T-cell (primary cell): ENCODE measurements around the gene CUBN. TPM values are rescaled to one million over a fixed set of nuclear protein-coding genes. Genes with fewer than 3 reads are reported as not detected.
A peak's percentile ranks its signal among the peaks of the same experiment; 100 is the strongest.

Experiments
- ATAC-seq, 4 experiments: fragments of 200-7000 bp in 3 of 4; fragments of 150-1000 bp in 1 of 4; cut with Tn5 transposase; replicated peaks in 1 of 4; 1 replicate in 3 of 4; 2 replicates in 1 of 4; pipeline ENCODE4 v1.10.0; 2021; ENCODE audit warnings: moderate library complexity in 3 of 4, mild to moderate bottlenecking in 2 of 4, moderate number of reproducible peaks in 1 of 4
- CTCF ChIA-PET, 2 donors: fragments of 300-600 bp; sonication (Branson Sonifier 250); formaldehyde crosslinking; loops; one replicate each; lab custom pipeline; 2022; ENCODE audit warnings: antibody characterized with exemption in 2 of 2; lab: Charles Lee
- POLR2A ChIA-PET, 2 donors: fragments of 300-600 bp; sonication (Branson Sonifier 250); formaldehyde crosslinking; loops; one replicate each; lab custom pipeline; 2022; ENCODE audit warnings: antibody characterized with exemption in 2 of 2; lab: Charles Lee
- DNase-seq, 35 experiments: peaks; one replicate each; pipeline versions ENCODE4 v3.0.0 to v3.0.0-alpha.2; 2013 to 2023
- H3K27ac ChIP-seq: one replicate; pipeline ENCODE4 v1.5.1; 2013; ENCODE audit warnings: low read length
- H3K27me3 ChIP-seq, 2 experiments: replicated peaks in 1 of 2; 1 replicate in 1 of 2; 2 replicates in 1 of 2; pipeline versions ENCODE4 v1.6.1 to v1.7.0; 2013; ENCODE audit warnings: low read length in 1 of 2, mixed read lengths in 1 of 2; ENCODE audit not compliant: control insufficient read depth in 2 of 2, insufficient read depth in 2 of 2; ENCODE audit errors: extremely low read depth in 1 of 2
- H3K36me3 ChIP-seq, 2 donors: 1 replicate in 1 of 2; 2 replicates in 1 of 2; pipeline versions ENCODE4 v1.6.1 to v1.7.0; 2013; ENCODE audit warnings: low read length in 1 of 2; ENCODE audit not compliant: control insufficient read depth in 2 of 2, insufficient read depth in 1 of 2; ENCODE audit errors: extremely low read depth in 1 of 2
- H3K4me1 ChIP-seq, 2 experiments: 1 replicate in 1 of 2; 2 replicates in 1 of 2; pipeline versions ENCODE4 v1.6.1 to v1.7.0; 2013; ENCODE audit warnings: low read length in 2 of 2, mixed read lengths in 1 of 2; ENCODE audit not compliant: insufficient read depth in 2 of 2, control insufficient read depth in 1 of 2; ENCODE audit errors: extremely low read depth in 1 of 2
- H3K4me3 ChIP-seq, 2 donors: 1 replicate in 1 of 2; 2 replicates in 1 of 2; pipeline versions ENCODE4 v1.5.1 to v1.7.0; 2013; ENCODE audit warnings: mild to moderate bottlenecking in 2 of 2, low read length in 1 of 2, moderate library complexity in 1 of 2; ENCODE audit not compliant: control insufficient read depth in 1 of 2; ENCODE audit errors: extremely low read depth in 1 of 2
- H3K9me3 ChIP-seq: 2 replicates; pipeline ENCODE4 v1.7.0; 2013
- H3K27ac Mint-ChIP-seq, 2 donors: one replicate each; pipeline ENCODE4 v1.8.0; 2020 to 2021; ENCODE audit warnings: mild to moderate bottlenecking in 2 of 2, mixed read lengths in 2 of 2
- H3K27me3 Mint-ChIP-seq, 2 donors: one replicate each; pipeline ENCODE4 v1.8.0; 2021 to 2022; ENCODE audit warnings: mixed read lengths in 2 of 2
- H3K36me3 Mint-ChIP-seq: one replicate; pipeline ENCODE4 v1.8.0; 2021; ENCODE audit warnings: mixed read lengths
- H3K4me1 Mint-ChIP-seq, 3 donors: one replicate each; pipeline ENCODE4 v1.8.0; 2020 to 2022; ENCODE audit warnings: mixed read lengths in 3 of 3, mild to moderate bottlenecking in 1 of 3
- H3K4me3 Mint-ChIP-seq, 3 donors: one replicate each; pipeline ENCODE4 v1.8.0; 2020 to 2022; ENCODE audit warnings: mild to moderate bottlenecking in 3 of 3, mixed read lengths in 3 of 3, moderate library complexity in 3 of 3
- H3K9me3 Mint-ChIP-seq, 3 donors: one replicate each; pipeline ENCODE4 v1.8.0; 2020 to 2022; ENCODE audit warnings: mixed read lengths in 3 of 3
- WGBS: methylation state at CpG from one replicate; pipeline ENCODE4 v1.1.5; 2013; ENCODE audit warnings: missing lambda C conversion rate; ENCODE audit not compliant: insufficient coverage; 5-methylcytosine and 5-hydroxymethylcytosine counted together
- total RNA-seq, 35 experiments: library from RNA in 6 of 35; stranded (reverse) in 6 of 35; fragments of 120-200 nt in 1 of 35; gene quantifications; one replicate each; pipeline versions ENCODE4 v1.2.1 to v1.2.4 and lab custom pipeline; 2013 to 2026

Gene CUBN
- total RNA-seq, 5 donors from 2014 or later (not counting 1 experiment from before 2014, with no cell fraction given) = 6.3 to 11.4 (median 8.6) TPM

DNA sequence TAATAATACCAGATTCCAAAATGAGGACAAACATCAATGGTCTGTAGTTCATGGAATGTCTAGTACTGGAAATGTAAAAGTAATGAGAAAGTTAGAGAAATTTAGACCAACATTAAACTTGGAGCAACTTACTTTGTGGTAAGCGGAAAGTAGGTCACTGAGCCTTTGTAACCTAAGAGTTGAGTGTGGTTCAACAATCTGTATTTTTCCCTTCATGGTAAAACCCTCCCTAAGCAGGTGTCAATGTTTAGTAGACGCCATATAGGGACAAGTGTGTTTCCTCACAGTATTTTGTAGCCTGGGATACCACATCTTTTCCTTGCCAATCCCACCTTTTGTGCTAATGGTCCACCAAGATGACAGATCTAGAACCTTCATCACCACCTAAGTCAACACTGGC, 245.1 kb downstream of the CUBN start:
- Mint-ChIP-seq H3K27me3 (no peaks in the 10 kb centered on the region), H3K36me3 (peaks cover 32% of the 10 kb centered on the region), H3K4me3 (no peak overlapping the region), H3K27ac (no peak overlapping the region), H3K4me1 (peaks cover 0 to 2% (median 0%) of the 10 kb centered on the region in 3 donors), H3K9me3 (no peaks in the 10 kb centered on the region)
- POLR2A ChIA-PET = no interaction called here
- DNase-seq (peak in 1 of 35 experiments; percentile 7), ATAC-seq (no peak)
- no CpG with 5 or more reads among the region's 2 CpGs for WGBS
- no peaks in the 10 kb centered on the region for H3K36me3 ChIP-seq
- CTCF ChIA-PET = no interaction called here
- no peaks in the 10 kb centered on the region for H3K4me1 ChIP-seq
- no peak overlapping the region for H3K27ac ChIP-seq
- H3K27me3 ChIP-seq = no peaks in the 10 kb centered on the region
- H3K9me3 ChIP-seq = no peaks in the 10 kb centered on the region
- no peak overlapping the region for H3K4me3 ChIP-seq

DNA sequence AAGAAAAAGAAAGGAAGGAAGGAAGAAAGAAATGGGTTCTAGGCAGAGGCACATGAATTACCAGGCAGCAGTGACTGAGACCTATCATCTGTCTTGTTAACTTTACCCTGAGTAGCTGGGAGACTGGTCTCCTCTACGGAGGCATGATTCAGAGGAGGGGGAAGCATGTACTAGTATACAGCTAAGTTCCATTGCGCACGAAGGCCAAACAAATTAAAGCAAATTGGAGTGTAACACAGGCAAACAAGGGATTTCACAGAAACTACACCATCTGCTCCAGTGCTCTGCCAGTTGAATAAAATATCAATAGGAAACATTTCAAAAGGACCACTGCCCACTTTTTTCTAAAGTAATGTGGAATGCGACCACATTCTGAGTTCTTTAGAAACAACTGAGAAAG, 246.5 kb downstream of the CUBN start:
- no peaks in the 10 kb centered on the region for H3K4me1 ChIP-seq
- no peaks in the 10 kb centered on the region for H3K36me3 ChIP-seq
- ChIA-PET POLR2A (no interaction called here), CTCF (interaction anchor here in 1 of 2 donors (0.6 to 0.7 kb wide), 2 partner anchors 185 to 374 kb away, joined by 3 to 4 read pairs; no protein-coding TSS in a partner anchor)
- H3K27me3 ChIP-seq = no peaks in the 10 kb centered on the region
- DNase-seq (no peak), ATAC-seq (no peak)
- no CpG with 5 or more reads among the region's 4 CpGs for WGBS
- Mint-ChIP-seq H3K4me3 (no peak overlapping the region), H3K27me3 (no peaks in the 10 kb centered on the region), H3K36me3 (peaks cover 35% of the 10 kb centered on the region), H3K27ac (no peak overlapping the region), H3K9me3 (no peaks in the 10 kb centered on the region), H3K4me1 (peaks cover 0 to 2% (median 0%) of the 10 kb centered on the region in 3 donors)
- H3K27ac ChIP-seq = no peak overlapping the region
- H3K9me3 ChIP-seq = no peaks in the 10 kb centered on the region
- H3K4me3 ChIP-seq = no peak overlapping the region

DNA sequence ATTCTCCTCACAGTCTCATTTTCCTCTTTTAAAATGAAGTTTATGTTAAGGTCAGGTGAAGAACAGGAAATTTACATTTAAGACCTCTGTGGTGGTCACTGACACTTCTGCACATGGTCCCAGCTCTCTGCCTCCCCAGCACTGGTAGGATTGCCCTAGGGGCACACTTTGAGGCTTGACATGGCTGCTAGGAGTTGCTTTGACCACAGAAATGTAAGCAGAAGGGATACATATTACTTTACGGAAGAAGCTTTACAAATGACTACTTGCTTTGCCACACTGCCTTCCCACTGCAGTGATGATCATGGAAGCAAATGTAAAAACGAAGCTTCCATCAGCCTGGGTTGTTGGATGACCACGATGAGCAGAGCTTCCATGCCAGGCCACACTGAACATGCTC, 259.3 kb downstream of the CUBN start:
- H3K4me1 Mint-ChIP-seq = no peaks in the 10 kb centered on the region
- Histone ChIP-seq H3K9me3 (no peaks in the 10 kb centered on the region), H3K36me3 (peaks cover 0 to 5% of the 10 kb centered on the region in 2 donors), H3K27me3 (no peaks in the 10 kb centered on the region), H3K4me3 (no peak overlapping the region), H3K4me1 (no peaks in the 10 kb centered on the region), H3K27ac (no peak overlapping the region)
- DNase-seq (no peak), ATAC-seq (no peak)
- CTCF ChIA-PET = no interaction called here
- no peak overlapping the region for H3K27ac Mint-ChIP-seq
- H3K9me3 Mint-ChIP-seq = no peaks in the 10 kb centered on the region
- POLR2A ChIA-PET = no interaction called here
- H3K27me3 Mint-ChIP-seq = no peaks in the 10 kb centered on the region
- 80% methylated on average over 2 of the region's 3 CpGs for WGBS
- H3K36me3 Mint-ChIP-seq = peaks cover 39% of the 10 kb centered on the region
- no peak overlapping the region for H3K4me3 Mint-ChIP-seq

DNA sequence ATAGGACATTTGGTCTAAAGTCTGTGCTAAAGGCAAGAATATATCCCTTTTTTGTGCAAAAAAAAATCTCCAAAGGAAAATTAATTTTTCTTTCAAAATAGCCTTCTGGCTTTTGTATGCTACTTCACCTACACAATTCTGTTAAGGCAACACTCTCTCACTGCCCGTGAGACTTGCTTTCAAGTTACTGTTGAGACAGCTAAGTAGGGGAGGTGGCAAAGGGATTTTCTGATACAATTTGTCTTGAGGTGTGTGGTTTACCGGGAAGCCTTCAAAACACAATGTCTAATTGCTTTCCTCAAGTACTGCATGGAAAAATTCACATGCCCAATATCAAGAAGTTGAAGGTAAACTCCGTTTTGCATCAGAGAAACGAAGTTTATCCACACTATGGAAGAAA, 261.6 kb downstream of the CUBN start:
- H3K4me1 ChIP-seq = no peaks in the 10 kb centered on the region
- no peaks in the 10 kb centered on the region for H3K27me3 ChIP-seq
- no peaks in the 10 kb centered on the region for H3K9me3 ChIP-seq
- no CpG with 5 or more reads among the region's 4 CpGs for WGBS
- DNase-seq (no peak), ATAC-seq (no peak)
- no peaks in the 10 kb centered on the region for H3K36me3 ChIP-seq
- CTCF ChIA-PET = no interaction called here
- peaks cover 24% of the 10 kb centered on the region for H3K36me3 Mint-ChIP-seq
- no peak overlapping the region for H3K4me3 ChIP-seq
- H3K27me3 Mint-ChIP-seq = no peaks in the 10 kb centered on the region
- no peak overlapping the region for H3K27ac ChIP-seq
- H3K9me3 Mint-ChIP-seq = no peaks in the 10 kb centered on the region
- no peak overlapping the region for H3K4me3 Mint-ChIP-seq
- H3K4me1 Mint-ChIP-seq = no peaks in the 10 kb centered on the region
- POLR2A ChIA-PET = no interaction called here
- H3K27ac Mint-ChIP-seq = no peak overlapping the region

DNA sequence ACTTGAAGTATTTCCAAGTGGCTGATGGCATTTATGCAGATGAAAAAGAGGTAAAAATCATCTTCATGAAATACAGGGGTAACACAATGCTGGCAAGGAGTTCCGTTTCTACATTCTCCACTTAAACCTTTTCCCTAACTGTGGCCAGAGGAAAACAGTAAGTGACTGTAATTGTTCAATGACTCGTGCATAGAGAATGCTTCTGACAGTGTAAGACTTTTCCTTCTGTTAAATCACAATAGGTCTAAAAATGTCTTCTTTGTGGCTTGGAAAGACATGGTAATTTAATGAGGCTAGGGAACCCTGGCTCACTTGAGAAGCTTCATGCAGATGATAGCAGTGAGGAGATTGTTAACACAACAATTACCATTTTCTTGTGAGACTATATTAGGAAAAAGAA, 262.1 kb downstream of the CUBN start:
- Mint-ChIP-seq H3K9me3 (no peaks in the 10 kb centered on the region), H3K36me3 (peaks cover 20% of the 10 kb centered on the region), H3K4me3 (no peak overlapping the region), H3K27me3 (no peaks in the 10 kb centered on the region), H3K27ac (no peak overlapping the region), H3K4me1 (no peaks in the 10 kb centered on the region)
- Histone ChIP-seq H3K36me3 (no peaks in the 10 kb centered on the region), H3K4me1 (no peaks in the 10 kb centered on the region), H3K9me3 (no peaks in the 10 kb centered on the region), H3K27me3 (no peaks in the 10 kb centered on the region), H3K27ac (no peak overlapping the region), H3K4me3 (no peak overlapping the region)
- DNase-seq (no peak), ATAC-seq (no peak)
- CTCF ChIA-PET = no interaction called here
- POLR2A ChIA-PET = no interaction called here
- no CpG with 5 or more reads among the region's 2 CpGs for WGBS

DNA sequence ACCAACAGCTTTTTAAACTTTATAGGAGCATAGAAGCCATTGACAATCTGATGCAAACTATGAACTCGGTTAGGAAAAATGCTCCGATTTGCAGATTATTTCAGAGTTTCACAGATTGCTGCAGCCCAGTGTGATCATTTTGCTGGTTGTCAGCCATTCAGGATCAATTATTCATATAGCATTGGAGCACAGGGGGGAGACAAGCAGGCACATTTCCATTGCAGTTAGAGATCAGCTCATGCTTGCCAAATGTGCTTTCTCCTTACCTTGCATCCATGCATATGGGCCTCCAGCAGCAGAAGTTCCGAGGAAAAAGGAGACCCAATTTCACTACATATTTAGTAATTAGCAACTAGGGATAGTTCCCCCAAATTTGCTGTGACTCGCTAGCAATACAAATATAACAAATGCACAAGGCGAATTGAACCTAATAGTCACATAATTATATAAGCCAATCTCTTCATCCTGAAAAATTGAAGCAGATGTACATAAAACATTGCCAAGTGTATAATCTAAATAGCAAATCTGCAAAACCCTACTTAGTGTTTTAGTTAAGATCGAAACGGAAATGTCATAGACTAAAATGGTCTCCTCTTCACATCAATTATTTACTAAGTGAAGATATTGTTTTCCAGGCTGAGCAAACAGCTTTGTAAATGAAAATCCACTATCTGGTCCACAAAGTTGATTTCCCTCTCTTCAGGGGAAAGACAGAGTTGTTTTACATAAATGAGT, 262.9 kb downstream of the CUBN start:
- no peak overlapping the region for H3K4me3 ChIP-seq
- H3K4me1 ChIP-seq = no peaks in the 10 kb centered on the region
- no peaks in the 10 kb centered on the region for H3K36me3 ChIP-seq
- no peak for ATAC-seq
- 100% methylated on average over 2 of the region's 7 CpGs for WGBS
- no peak overlapping the region for H3K27ac ChIP-seq
- Mint-ChIP-seq H3K4me1 (no peaks in the 10 kb centered on the region), H3K36me3 (peaks cover 19% of the 10 kb centered on the region), H3K27me3 (no peaks in the 10 kb centered on the region), H3K4me3 (no peak overlapping the region), H3K27ac (no peak overlapping the region), H3K9me3 (no peaks in the 10 kb centered on the region)
- no peaks in the 10 kb centered on the region for H3K27me3 ChIP-seq
- ChIA-PET CTCF (no interaction called here), POLR2A (no interaction called here)
- H3K9me3 ChIP-seq = no peaks in the 10 kb centered on the region
- DNase-seq = no peak
